Measurements from ENCODE around the gene LRMDA. TPM values are rescaled to one million over a fixed set of nuclear protein-coding genes. Genes with fewer than 3 reads are reported as not detected.

LRMDA gene
- total and polyA plus RNA-seq, 2 donors (not counting 3 experiments of a cell fraction or from before 2014, with no cell fraction given) = 9.7 to 18.0 TPM

DNA sequence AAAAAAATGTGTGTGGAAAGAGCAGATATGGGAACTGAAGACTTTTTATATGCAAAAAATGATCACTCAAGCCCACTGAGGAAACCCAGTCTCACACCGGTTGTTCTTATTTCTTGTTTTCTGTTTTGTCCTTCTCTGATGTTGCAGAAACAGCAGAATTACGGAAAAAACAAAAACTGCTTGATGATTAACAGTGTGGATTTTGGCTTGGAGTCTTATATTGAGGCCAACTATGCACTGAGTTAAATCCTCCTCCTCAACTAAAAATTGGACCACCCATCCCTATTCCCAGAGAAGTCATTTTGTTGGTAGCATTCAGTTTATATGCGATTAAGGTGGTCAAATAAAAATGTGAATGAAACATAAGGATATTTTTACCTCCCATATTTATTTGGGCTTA, 246.1 kb downstream of the LRMDA start:
- dilution Hi-C loops (cut with MboI; ENCODE audit: extremely low pct_ligation_motif_present, low sequenced_read_pairs) = no loop called here
- no peaks in the 10 kb centered on the region for H3K79me2 ChIP-seq (ENCODE audit: control insufficient read depth, insufficient read depth, low read length)
- no peak overlapping the region for H3K9ac ChIP-seq (replicated peaks; ENCODE audit: extremely low read depth, insufficient read depth, low read length)
- CTCF ChIA-PET = no interaction called here
- no TSS peak for BruUV-seq (replicated peaks)
- H3K4me1 ChIP-seq (ENCODE audit: control insufficient read depth, extremely low read depth, insufficient read depth, low read length) = no peaks in the 10 kb centered on the region
- H3K4me2 ChIP-seq (ENCODE audit: insufficient read depth, low read length) = no peak overlapping the region
- H3K4me3 ChIP-seq (replicated peaks in 1 of 3; ENCODE audit: insufficient read depth in 1 of 3, low read depth in 1 of 3, low read length in 3 of 3) = no peak overlapping the region
- DNase-seq (ENCODE audit: low read depth, low spot score) = no peak
- no peak overlapping the region for H3K27ac ChIP-seq (ENCODE audit: insufficient read depth, low read depth, low read length)
- FAIRE-seq = no peak
- H3K9me1 ChIP-seq (replicated peaks; ENCODE audit: control insufficient read depth, extremely low read depth, insufficient read depth, low read length) = no peaks in the 10 kb centered on the region
- no peak overlapping the region for H2AFZ ChIP-seq (ENCODE audit: low read depth, low read length)
- H4K20me1 ChIP-seq (replicated peaks; ENCODE audit: control insufficient read depth, extremely low read depth, insufficient read depth, low read length) = no peaks in the 10 kb centered on the region
- intact Hi-C loops (cut with micrococcal nuclease) = no loop called here
- no peaks in the 10 kb centered on the region for H3K36me3 ChIP-seq (ENCODE audit: control insufficient read depth in 2 of 2, extremely low read depth in 1 of 2, insufficient read depth in 2 of 2, low read length in 2 of 2)
- H3K9me3 ChIP-seq (replicated peaks; ENCODE audit: control insufficient read depth, insufficient read depth, low read length) = no peaks in the 10 kb centered on the region
- POLR2A ChIA-PET = no interaction called here
- H3K27me3 ChIP-seq (ENCODE audit: control insufficient read depth in 2 of 2, insufficient read depth in 2 of 2, low read length in 2 of 2) = peaks cover 0 to 2% of the 10 kb centered on the region in 2 experiments
- TF ChIP-seq, protein P1, sequence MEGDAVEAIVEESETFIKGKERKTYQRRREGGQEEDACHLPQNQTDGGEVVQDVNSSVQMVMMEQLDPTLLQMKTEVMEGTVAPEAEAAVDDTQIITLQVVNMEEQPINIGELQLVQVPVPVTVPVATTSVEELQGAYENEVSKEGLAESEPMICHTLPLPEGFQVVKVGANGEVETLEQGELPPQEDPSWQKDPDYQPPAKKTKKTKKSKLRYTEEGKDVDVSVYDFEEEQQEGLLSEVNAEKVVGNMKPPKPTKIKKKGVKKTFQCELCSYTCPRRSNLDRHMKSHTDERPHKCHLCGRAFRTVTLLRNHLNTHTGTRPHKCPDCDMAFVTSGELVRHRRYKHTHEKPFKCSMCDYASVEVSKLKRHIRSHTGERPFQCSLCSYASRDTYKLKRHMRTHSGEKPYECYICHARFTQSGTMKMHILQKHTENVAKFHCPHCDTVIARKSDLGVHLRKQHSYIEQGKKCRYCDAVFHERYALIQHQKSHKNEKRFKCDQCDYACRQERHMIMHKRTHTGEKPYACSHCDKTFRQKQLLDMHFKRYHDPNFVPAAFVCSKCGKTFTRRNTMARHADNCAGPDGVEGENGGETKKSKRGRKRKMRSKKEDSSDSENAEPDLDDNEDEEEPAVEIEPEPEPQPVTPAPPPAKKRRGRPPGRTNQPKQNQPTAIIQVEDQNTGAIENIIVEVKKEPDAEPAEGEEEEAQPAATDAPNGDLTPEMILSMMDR (IDR thresholded peaks at IDR 0.05; ENCODE audit: extremely low read depth in 1 of 2, insufficient read depth in 1 of 2, low read depth in 1 of 2, low read length in 2 of 2) = no peak
- TF ChIP-seq JUN (IDR thresholded peaks at IDR 0.05; ENCODE audit: borderline replicate concordance, insufficient read depth, insufficient read length, low read depth) = no peak
- no peak for TF ChIP-seq POLR2AphosphoS5 (IDR thresholded peaks at IDR 0.05; ENCODE audit: insufficient read depth, low read depth, low read length)
- TF ChIP-seq EZH2 (IDR thresholded peaks at IDR 0.05; ENCODE audit: borderline replicate concordance, low read depth, low read length, severe bottlenecking) = no peak

DNA sequence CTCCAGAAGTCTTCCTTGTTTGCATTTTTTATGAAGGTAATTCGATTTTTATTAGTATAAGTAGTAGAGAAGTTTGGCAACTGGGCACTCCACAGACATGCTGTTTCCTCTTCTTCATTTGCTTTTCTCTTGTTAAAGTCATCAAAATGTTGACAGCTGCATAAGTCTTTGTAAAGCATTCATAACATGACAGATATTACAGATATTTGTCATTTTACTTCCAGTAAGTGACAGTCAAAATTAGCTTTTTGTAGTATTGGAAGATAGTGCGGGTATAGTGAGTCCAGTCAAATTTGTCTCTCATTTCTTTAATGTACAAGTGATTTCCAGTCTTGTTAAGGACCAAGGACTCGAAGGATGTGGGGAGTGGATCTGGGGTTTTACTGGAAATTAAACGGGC, 247.1 kb downstream of the LRMDA start:
- Histone ChIP-seq H3K4me1 (ENCODE audit: control insufficient read depth, extremely low read depth, insufficient read depth, low read length) (no peaks in the 10 kb centered on the region), H2AFZ (ENCODE audit: low read depth, low read length) (no peak overlapping the region), H3K4me3 (replicated peaks in 1 of 3; ENCODE audit: insufficient read depth in 1 of 3, low read depth in 1 of 3, low read length in 3 of 3) (no peak overlapping the region), H3K9me3 (replicated peaks; ENCODE audit: control insufficient read depth, insufficient read depth, low read length) (no peaks in the 10 kb centered on the region), H3K9me1 (replicated peaks; ENCODE audit: control insufficient read depth, extremely low read depth, insufficient read depth, low read length) (no peaks in the 10 kb centered on the region), H3K36me3 (ENCODE audit: control insufficient read depth in 2 of 2, extremely low read depth in 1 of 2, insufficient read depth in 2 of 2, low read length in 2 of 2) (no peaks in the 10 kb centered on the region), H3K4me2 (ENCODE audit: insufficient read depth, low read length) (no peak overlapping the region), H3K9ac (replicated peaks; ENCODE audit: extremely low read depth, insufficient read depth, low read length) (no peak overlapping the region), H3K79me2 (ENCODE audit: control insufficient read depth, insufficient read depth, low read length) (no peaks in the 10 kb centered on the region), H4K20me1 (replicated peaks; ENCODE audit: control insufficient read depth, extremely low read depth, insufficient read depth, low read length) (no peaks in the 10 kb centered on the region), H3K27me3 (ENCODE audit: control insufficient read depth in 2 of 2, insufficient read depth in 2 of 2, low read length in 2 of 2) (peaks cover 0 to 2% of the 10 kb centered on the region in 2 experiments), H3K27ac (ENCODE audit: insufficient read depth, low read depth, low read length) (no peak overlapping the region)
- CTCF ChIA-PET = no interaction called here
- TF ChIP-seq JUN (IDR thresholded peaks at IDR 0.05; ENCODE audit: borderline replicate concordance, insufficient read depth, insufficient read length, low read depth) = no peak
- no peak for TF ChIP-seq POLR2A (IDR thresholded peaks at IDR 0.05; ENCODE audit: low read depth, low read length)
- no peak for TF ChIP-seq GATA2 (IDR thresholded peaks at IDR 0.05; ENCODE audit: insufficient read depth, insufficient read length, low read depth, low read length)
- TF ChIP-seq, protein P1 (IDR thresholded peaks at IDR 0.05; ENCODE audit: extremely low read depth in 1 of 2, insufficient read depth in 1 of 2, low read depth in 1 of 2, low read length in 2 of 2) = no peak
- no peak for TF ChIP-seq EZH2 (IDR thresholded peaks at IDR 0.05; ENCODE audit: borderline replicate concordance, low read depth, low read length, severe bottlenecking)
- no peak for TF ChIP-seq POLR2AphosphoS5 (IDR thresholded peaks at IDR 0.05; ENCODE audit: insufficient read depth, low read depth, low read length)
- TF ChIP-seq, protein P2, sequence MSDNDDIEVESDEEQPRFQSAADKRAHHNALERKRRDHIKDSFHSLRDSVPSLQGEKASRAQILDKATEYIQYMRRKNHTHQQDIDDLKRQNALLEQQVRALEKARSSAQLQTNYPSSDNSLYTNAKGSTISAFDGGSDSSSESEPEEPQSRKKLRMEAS (IDR thresholded peaks at IDR 0.05; ENCODE audit: insufficient read depth, insufficient read length) = no peak
- TF ChIP-seq MYC (IDR thresholded peaks at IDR 0.05; ENCODE audit: low read depth, low read length) = no peak
- no peak for TF ChIP-seq FOS (IDR thresholded peaks at IDR 0.05; ENCODE audit: borderline replicate concordance, insufficient read depth, low read length)
- DNase-seq (ENCODE audit: low read depth, low spot score) = no peak
- no peak for FAIRE-seq
- no TSS peak for BruUV-seq (replicated peaks)
- POLR2A ChIA-PET = no interaction called here
- intact Hi-C loops (cut with micrococcal nuclease) = no loop called here
- dilution Hi-C loops (cut with MboI; ENCODE audit: extremely low pct_ligation_motif_present, low sequenced_read_pairs) = no loop called here
